ENCODE data around the gene FOXA2.

Gene FOXA2

DNA sequence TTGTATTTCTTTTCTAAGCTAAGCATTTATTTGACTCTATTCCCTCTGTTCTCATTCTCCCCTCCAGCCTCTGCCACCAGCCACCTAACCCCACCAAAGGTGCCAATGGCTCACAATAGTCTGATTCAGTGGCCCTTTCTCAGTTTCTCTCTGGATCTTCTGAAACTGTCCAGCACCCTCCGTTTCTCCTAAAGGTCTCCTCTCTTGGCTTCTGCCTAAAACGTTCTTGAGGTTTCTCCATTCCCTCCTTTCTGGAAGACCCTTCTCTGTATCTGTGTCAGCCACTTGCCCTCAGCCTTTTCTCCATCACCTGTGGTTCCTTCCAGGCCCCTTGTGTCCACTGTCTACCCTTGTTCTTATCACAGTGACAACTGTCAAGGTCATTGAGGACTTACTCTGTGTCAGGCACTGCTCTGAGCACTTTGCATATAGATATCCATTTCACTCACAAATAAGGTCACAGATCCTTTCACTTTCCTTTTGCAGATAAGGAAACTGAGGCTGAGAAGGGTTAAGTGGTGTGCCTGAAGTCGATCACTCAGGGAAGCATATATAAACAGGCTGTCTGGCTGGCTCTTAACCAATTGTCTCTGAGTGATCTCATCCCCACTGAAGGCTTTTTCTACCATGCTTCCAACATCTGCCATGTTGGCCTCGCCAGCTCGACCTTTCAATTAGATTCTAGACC, 48.1 kb downstream of the FOXA2 start:
- DNase-seq = no peak

DNA sequence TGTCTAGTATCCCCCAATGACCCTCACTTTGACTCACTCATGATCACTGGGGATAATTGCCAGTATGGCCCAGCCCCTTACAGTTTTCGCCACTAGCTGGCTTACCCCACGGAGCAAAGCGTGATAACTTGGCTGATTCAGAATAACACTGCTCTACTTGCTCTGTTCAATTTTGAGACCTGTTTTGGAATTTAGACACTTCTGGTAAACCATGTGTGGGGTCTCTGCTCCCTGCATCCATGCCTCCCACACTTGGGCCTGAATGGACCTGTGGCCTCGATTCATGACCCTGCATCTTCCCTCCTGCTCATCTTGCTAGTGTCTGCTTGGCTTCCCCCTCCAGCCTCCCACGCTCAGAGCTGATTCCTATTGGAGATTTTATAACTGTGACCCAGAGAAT, 48.9 kb downstream of the FOXA2 start:
- DNase-seq = no peak

GRCh38 chr20:22533823-22534751, 50.3 kb downstream of the FOXA2 start:
- no peak for DNase-seq

DNA sequence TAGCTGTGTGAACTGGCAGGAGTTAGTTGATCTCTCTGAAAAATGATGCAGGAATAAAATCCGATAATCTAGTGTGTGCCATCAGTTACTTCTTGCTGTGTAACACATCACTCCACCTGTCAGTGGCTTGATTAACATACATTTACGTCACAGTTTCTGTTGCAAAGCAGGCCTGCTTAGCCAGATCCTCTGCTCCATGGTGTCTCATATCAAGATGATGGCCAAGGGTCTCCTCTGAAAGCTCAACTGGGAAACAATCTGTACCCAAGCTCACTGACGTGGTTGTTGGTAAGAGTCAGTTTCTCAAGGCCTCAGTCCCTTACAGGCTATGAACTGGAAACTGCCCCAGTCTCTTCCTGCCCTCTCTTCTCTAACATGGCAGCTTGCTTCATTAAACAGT, 51.8 kb downstream of the FOXA2 start:
- no peak for DNase-seq

- DNase-seq = no peak
These were observed 52.6 kb downstream of the FOXA2 start for GRCh38 chr20:22531756-22532155.

DNA sequence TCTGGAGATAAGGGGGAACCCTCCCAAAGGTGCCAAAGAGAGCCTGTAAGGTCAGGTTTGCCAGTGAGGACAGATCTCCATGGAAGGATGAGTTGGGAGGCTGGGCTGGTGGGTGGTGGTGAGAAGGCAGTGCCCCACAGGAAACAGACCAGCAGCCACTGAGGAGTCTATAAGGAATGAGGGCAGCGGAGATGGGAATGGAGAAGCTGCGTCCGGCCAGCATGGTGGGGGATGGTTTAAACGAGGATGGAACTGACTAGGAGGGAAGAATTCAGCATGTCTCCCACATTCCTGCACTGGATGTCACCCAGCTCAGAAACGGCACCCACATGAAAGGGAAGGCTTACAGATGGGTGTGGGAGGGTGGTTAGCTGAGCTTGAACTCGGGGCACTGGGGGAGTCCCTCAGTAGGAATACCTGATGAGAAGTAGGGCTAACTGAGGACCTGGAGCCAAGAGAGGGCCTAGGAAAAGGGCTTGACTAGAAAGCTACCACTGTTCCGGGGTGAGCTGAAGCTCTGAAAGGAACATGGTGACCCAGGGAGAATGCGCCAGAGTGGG, 53.2 kb downstream of the FOXA2 start:
- DNase-seq = no peak

Data from NCI-H1694 (cell line).